ENCODE results near the gene KLK14. TPM values are rescaled to one million over a fixed set of nuclear protein-coding genes. Genes with fewer than 3 reads are reported as not detected.

KLK14 gene
- total RNA-seq, 1 donor from 2014 or later: 0.82 TPM

DNA sequence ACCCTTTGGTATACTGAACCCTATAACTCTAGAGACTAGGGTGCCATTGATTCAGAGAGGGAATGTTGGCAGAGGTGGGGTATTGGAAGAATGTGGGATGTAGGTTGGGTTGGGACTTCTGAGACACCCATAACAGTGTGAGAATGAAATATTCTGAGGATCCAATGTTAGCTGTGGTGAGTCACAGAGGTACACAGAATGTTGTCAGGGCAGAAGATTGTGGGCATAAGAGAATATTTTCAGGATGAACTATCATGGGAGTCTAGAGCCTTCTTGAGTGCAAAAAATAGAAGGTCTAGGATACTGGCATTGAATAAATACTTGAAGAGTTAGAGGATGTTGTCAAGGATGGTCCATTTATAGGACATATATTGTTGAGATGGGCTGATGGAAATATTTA, 26.8 kb downstream of the KLK14 start:
- Mint-ChIP-seq H3K27me3 (peaks cover 17% of the 10 kb centered on the region), H3K4me3 (no peak overlapping the region), H3K4me1 (no peaks in the 10 kb centered on the region), H3K9me3 (no peaks in the 10 kb centered on the region), H3K36me3 (ENCODE audit: low read depth) (no peaks in the 10 kb centered on the region), H3K27ac (no peak overlapping the region)
- intact Hi-C loops (cut with micrococcal nuclease): no loop called here
- no peak for TF ChIP-seq CTCF (IDR thresholded peaks at IDR 0.05)
- ChIA-PET POLR2A (no interaction called here), CTCF (no interaction called here)
- ATAC-seq (ENCODE audit: low read depth) (no peak), DNase-seq (no peak)

DNA sequence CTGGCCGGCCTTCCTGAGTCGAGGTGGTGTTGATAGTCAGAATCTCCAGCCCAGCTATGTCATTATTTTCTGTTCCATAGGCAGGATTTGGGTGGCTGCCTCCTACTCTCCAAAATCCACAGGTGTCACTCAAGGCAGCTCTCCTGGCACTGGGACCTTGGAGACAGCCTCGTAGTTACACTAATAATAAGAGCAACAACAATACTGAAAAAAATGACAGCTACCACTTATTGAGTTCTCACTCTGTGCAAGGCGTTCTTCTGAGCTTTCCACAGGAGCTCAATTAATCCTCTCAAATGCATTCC, 35.7 kb downstream of the KLK14 start:
- Mint-ChIP-seq H3K9me3 (peaks cover 2% of the 10 kb centered on the region), H3K4me3 (no peak overlapping the region), H3K27ac (no peak overlapping the region), H3K4me1 (no peaks in the 10 kb centered on the region), H3K36me3 (ENCODE audit: low read depth) (no peaks in the 10 kb centered on the region), H3K27me3 (peaks cover 9% of the 10 kb centered on the region)
- CTCF ChIA-PET: no interaction called here
- intact Hi-C loops (cut with micrococcal nuclease): no loop called here
- no peak for DNase-seq
- ATAC-seq (ENCODE audit: low read depth): no peak
- no peak for TF ChIP-seq CTCF (IDR thresholded peaks at IDR 0.05)
- POLR2A ChIA-PET: no interaction called here

GRCh38 chr19:51044327-51044726, 38.4 kb downstream of the KLK14 start:
- no peak for DNase-seq
- Mint-ChIP-seq H3K27ac (no peak overlapping the region), H3K36me3 (ENCODE audit: low read depth) (no peaks in the 10 kb centered on the region), H3K4me3 (no peak overlapping the region), H3K27me3 (peaks cover 6% of the 10 kb centered on the region), H3K4me1 (no peaks in the 10 kb centered on the region), H3K9me3 (no peaks in the 10 kb centered on the region)
- POLR2A ChIA-PET: no interaction called here
- no peak for ATAC-seq (ENCODE audit: low read depth)
- CTCF ChIA-PET: no interaction called here
- intact Hi-C loops (cut with micrococcal nuclease): no loop called here
- no peak for TF ChIP-seq CTCF (IDR thresholded peaks at IDR 0.05)

DNA sequence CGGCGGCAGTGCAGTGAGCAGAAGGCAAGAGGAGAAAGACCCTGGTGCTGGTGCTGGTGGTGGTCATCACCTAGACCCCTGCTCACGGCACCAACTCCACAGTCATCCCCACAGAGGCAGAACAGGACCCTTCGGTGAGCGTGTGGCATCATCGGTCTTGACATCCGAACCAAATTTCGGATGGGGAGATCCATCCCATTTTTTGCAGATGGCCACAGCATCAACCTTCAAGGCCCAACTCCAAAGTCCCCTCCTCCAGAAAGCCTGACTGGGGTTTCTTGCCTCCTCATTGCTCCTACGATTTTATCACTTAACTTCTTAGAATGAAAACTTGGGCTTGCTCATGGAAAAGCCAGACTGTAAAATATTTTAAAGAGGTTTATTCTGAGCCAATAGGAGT, 39.2 kb downstream of the KLK14 start:
- ATAC-seq (ENCODE audit: low read depth): no peak
- Mint-ChIP-seq H3K27ac (no peak overlapping the region), H3K27me3 (peaks cover 6% of the 10 kb centered on the region), H3K9me3 (no peaks in the 10 kb centered on the region), H3K4me1 (no peaks in the 10 kb centered on the region), H3K4me3 (no peak overlapping the region), H3K36me3 (ENCODE audit: low read depth) (no peaks in the 10 kb centered on the region)
- intact Hi-C loops (cut with micrococcal nuclease): no loop called here
- no peak for TF ChIP-seq CTCF (IDR thresholded peaks at IDR 0.05)
- ChIA-PET CTCF (no interaction called here), POLR2A (no interaction called here)
- DNase-seq: no peak

GRCh38 chr19:51040151-51040550, 42.5 kb downstream of the KLK14 start:
- H3K27me3 Mint-ChIP-seq: peaks cover 6% of the 10 kb centered on the region
- ChIA-PET POLR2A (no interaction called here), CTCF (no interaction called here)
- H3K27ac Mint-ChIP-seq: no peak overlapping the region
- H3K4me3 Mint-ChIP-seq: no peak overlapping the region
- intact Hi-C loops (cut with micrococcal nuclease): no loop called here
- DNase-seq (no peak), ATAC-seq (ENCODE audit: low read depth) (no peak)
- H3K36me3 Mint-ChIP-seq (ENCODE audit: low read depth): no peaks in the 10 kb centered on the region
- no peaks in the 10 kb centered on the region for H3K9me3 Mint-ChIP-seq
- no peak for TF ChIP-seq CTCF (IDR thresholded peaks at IDR 0.05)
- H3K4me1 Mint-ChIP-seq: no peaks in the 10 kb centered on the region

Measured in activated B cell treated with CpG ODN at 0.5 μM for 24 hours (primary cell).